ENCODE results near the gene CYP4F3.

GRCh38 chr19:15635016-15635805 lies 5.5 kb upstream of the CYP4F3 start:
- TF ChIP-seq ZNF384 (IDR thresholded peaks at IDR 0.05) (no peak), ARNT (IDR thresholded peaks at IDR 0.05) (no peak), FOXM1 (IDR thresholded peaks at IDR 0.05; ENCODE audit: borderline replicate concordance) (no peak), SUZ12 (IDR thresholded peaks at IDR 0.05) (no peak), PKNOX1 (IDR thresholded peaks at IDR 0.05) (no peak), FOXK2 (IDR thresholded peaks at IDR 0.05) (no peak), SP1 (IDR thresholded peaks at IDR 0.05) (no peak), TARDBP (IDR thresholded peaks at IDR 0.05) (no peak), NFRKB (IDR thresholded peaks at IDR 0.05) (no peak), HDGF (IDR thresholded peaks at IDR 0.05; ENCODE audit: borderline replicate concordance) (no peak), BHLHE40 (IDR thresholded peaks at IDR 0.05; ENCODE audit: borderline replicate concordance) (no peak), LEF1 (IDR thresholded peaks at IDR 0.05; ENCODE audit: borderline replicate concordance) (no peak), ELF4 (IDR thresholded peaks at IDR 0.05) (no peak)

Data from HEK293T (cell line).